Pancreas (tissue), 10 donors: ENCODE results near the gene FEZF1. TPM values are rescaled to one million over a fixed set of nuclear protein-coding genes. Genes with fewer than 3 reads are reported as not detected.
A peak's percentile ranks its signal among the peaks of the same experiment; 100 is the strongest.

Experiments
- ATAC-seq, 4 donors: fragments of 200-7000 bp; cut with Tn5 transposase; one replicate each; pipeline versions ENCODE4 v1.8.0 to v1.9.1; 2020; ENCODE audit warnings: mild to moderate bottlenecking in 4 of 4, moderate library complexity in 4 of 4
- DNase-seq, 6 donors: peaks; one replicate each; pipeline ENCODE4 v3.0.0-alpha.2; 2020
- FAIRE-seq: peaks from 2 replicates; lab custom pipeline; 2012; peaks lifted over from hg19 to GRCh38; lab: Jason Lieb, UNC
- H3K27ac ChIP-seq, 4 donors: fragments of 200-600 bp; sonication (generic); 1 replicate in 3 of 4; 2 replicates in 1 of 4; pipeline versions ENCODE4 v1.5.0 to v1.8.0; 2020
- H3K27me3 ChIP-seq, 4 donors: fragments of 200-600 bp; one replicate each; pipeline ENCODE4 v1.8.0; 2021
- H3K36me3 ChIP-seq, 3 donors: fragments of 200-600 bp; sonication (generic) in 1 of 3; one replicate each; pipeline versions ENCODE4 v1.5.0 to v1.8.0; 2020 to 2021
- H3K4me1 ChIP-seq, 3 donors: fragments of 200-600 bp; one replicate each; pipeline ENCODE4 v1.8.0; 2021
- H3K4me3 ChIP-seq, 4 donors: fragments of 200-600 bp; sonication (generic) in 2 of 4; one replicate each; pipeline versions ENCODE4 v1.5.0 to v1.8.0; 2020 to 2021
- H3K9me3 ChIP-seq, 4 donors: fragments of 200-600 bp; one replicate each; pipeline ENCODE4 v1.8.0; 2021
- WGBS, 2 donors: extraction: QIAGEN DNeasy Blood & Tissue Kit; methylation state at CpG; one replicate each; pipeline ENCODE4 v1.1.7; 2013; 5-methylcytosine and 5-hydroxymethylcytosine counted together
- intact Hi-C, 3 donors: fragments of 100-400 bp; cut with DNase I; formaldehyde crosslinking; loops; one replicate each; pipeline versions ENCODE4 v1.11.1 to v1.14.2; 2022
- polyA plus RNA-seq, 2 donors: library from polyadenylated mRNA; stranded (reverse); fragments of 200-250 nt; gene quantifications; one replicate each; pipeline ENCODE4 v1.2.3, GENCODE V29; 2013
- total RNA-seq, 6 donors: library from RNA; stranded (reverse); fragmentation: NEBNext Ultra II Directional in 4 of 6; extraction: Animal tissue kit (Norgen Biotek cat#: 25700) in 4 of 6; gene quantifications; one replicate each; pipeline versions ENCODE4 v1.2.1 to v1.2.4, GENCODE V29; 2021 to 2023
- TF ChIP-seq, protein P1 (sequence below), 4 donors: fragments of 200-600 bp; sonication (generic) in 3 of 4; IDR thresholded peaks; one replicate each; pipeline versions ENCODE4 v1.5.0 to v1.8.0; 2021; ENCODE audit warnings: antibody characterized with exemption in 4 of 4
- donor health status: healthy with polysubstance abuse.
- donor health status: DM: no; HTN: no; CAD: no; lungs with moderate emphysema.
- donor health status: DM: no; HTN: no; CAD: no.
- donor health status: control.
- donor health status: control.
- donor health status: Bipolar disorder and iron deficiency.
- donor health status: DM: yes; HTN: yes; CAD: no.
- donor health status: DM: no; HTN: no; CAD: no.
- donor health status: DM: no; HTN: no; CAD: no.
- donor health status: DM: yes; HTN: yes; CAD: no.

The FEZF1 gene
- total RNA-seq (not detected), polyA plus RNA-seq (not detected)

DNA sequence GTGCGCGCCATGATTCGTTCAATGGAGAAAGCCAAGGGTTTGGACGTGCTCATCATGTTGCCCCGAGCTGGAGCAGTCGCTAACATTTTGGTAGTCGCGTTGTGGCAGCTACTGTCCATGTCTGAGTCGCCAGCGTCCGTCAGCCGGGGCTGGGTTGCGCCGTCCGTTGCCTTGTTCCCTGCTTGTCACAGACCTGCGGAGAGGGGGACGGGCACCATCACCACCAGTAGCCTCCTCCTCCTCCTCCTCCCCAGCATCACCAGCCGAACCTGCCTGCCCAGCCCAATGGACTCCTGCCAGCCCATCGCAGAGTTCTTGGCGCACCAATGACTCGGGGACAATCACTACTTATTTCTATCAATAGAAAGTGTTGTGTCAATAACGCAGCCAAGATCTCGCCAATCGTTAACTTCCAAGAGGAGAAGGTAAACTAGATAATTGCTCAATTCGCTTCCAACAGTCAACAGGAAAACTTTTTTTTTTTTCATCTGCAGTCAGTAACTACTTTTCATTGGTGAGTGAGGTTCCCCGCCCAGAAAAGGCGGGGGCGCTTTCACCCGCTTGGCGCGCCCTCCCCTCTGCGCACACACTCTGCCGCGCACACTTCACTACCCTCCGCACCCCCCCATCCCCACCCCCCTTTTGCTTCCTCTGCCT lies at the start of gene FEZF1:
TSS of gene FEZF1 (minus strand) at position 432 of the 657 bp plus-strand sequence. CDS start at position 119, 313 bp downstream.
- TF ChIP-seq, protein P1, sequence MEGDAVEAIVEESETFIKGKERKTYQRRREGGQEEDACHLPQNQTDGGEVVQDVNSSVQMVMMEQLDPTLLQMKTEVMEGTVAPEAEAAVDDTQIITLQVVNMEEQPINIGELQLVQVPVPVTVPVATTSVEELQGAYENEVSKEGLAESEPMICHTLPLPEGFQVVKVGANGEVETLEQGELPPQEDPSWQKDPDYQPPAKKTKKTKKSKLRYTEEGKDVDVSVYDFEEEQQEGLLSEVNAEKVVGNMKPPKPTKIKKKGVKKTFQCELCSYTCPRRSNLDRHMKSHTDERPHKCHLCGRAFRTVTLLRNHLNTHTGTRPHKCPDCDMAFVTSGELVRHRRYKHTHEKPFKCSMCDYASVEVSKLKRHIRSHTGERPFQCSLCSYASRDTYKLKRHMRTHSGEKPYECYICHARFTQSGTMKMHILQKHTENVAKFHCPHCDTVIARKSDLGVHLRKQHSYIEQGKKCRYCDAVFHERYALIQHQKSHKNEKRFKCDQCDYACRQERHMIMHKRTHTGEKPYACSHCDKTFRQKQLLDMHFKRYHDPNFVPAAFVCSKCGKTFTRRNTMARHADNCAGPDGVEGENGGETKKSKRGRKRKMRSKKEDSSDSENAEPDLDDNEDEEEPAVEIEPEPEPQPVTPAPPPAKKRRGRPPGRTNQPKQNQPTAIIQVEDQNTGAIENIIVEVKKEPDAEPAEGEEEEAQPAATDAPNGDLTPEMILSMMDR (IDR thresholded peaks at IDR 0.05) = no peak
- Histone ChIP-seq H3K9me3 (no peaks in the 10 kb centered on the region), H3K4me3 (peak within 1 kb of the TSS in 2 of 4 donors; percentile 0 to 41), H3K36me3 (no peaks in the 10 kb centered on the region), H3K27ac (no peak within 1 kb of the TSS), H3K27me3 (peaks cover 8 to 88% (median 19%) of the 10 kb centered on the region in 4 donors), H3K4me1 (peaks cover 0 to 14% (median 8%) of the 10 kb centered on the region in 3 donors)
- WGBS, 2 donors = 6 to 7% methylated on average over 28 to 35 of the region's 35 CpGs
- ATAC-seq = peak; percentile 42 to 63 (median 58)
- FAIRE-seq = no peak
- intact Hi-C loops = no loop called here
- DNase-seq = peak in 2 of 6 donors; percentile 47 to 62

DNA sequence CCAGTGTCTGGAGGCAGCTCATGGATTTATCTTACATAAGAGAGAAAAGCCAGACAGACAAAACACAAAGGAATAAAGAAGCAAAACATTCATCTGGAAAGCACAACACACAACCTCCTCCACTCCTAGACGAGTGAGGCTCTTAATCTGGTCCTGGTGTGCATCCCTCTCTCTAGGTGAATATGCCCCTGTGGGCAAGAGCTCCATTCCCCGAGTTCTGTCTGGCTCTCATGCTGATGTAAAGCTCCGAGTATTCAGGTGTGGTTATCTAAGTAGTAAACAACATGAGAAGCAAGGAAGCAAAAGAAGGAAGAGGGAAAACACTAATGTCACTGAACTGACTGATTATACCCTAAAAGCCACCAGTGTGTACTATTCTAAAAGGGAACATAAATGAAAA lies 47.9 kb upstream of the FEZF1 start:
- ATAC-seq (no peak), DNase-seq (no peak), FAIRE-seq (no peak)
- no peak overlapping the region for H3K4me3 ChIP-seq
- no peak overlapping the region for H3K27ac ChIP-seq
- TF ChIP-seq, protein P1 (IDR thresholded peaks at IDR 0.05) = no peak
- no peaks in the 10 kb centered on the region for H3K9me3 ChIP-seq
- WGBS, 2 donors = 72 to 82% methylated on average over 3 of the region's 3 CpGs
- intact Hi-C loops = no loop called here
- H3K36me3 ChIP-seq = no peaks in the 10 kb centered on the region
- peaks cover 0 to 6% (median 0%) of the 10 kb centered on the region in 3 donors for H3K4me1 ChIP-seq
- no peaks in the 10 kb centered on the region for H3K27me3 ChIP-seq

DNA sequence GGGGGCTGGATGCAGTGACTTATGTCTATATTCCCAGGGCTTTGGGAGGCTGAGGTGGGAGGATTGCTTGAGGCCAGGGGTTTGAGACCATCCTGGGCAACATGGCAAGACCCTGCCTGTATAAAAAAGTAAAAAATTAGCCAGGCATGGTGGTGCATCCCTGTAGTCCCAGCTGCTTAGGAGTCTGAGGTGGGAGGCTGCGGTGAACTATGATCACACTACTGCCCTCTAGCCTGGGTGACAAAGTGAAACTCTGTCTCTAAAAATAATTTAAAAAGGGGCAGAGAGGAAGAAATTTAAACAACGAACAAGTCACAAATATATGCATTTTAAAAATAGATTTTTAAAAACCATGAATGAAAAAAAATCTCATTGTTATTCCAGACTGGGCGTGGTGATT lies 46.2 kb upstream of the FEZF1 start:
- H3K36me3 ChIP-seq = no peaks in the 10 kb centered on the region
- H3K27me3 ChIP-seq = no peaks in the 10 kb centered on the region
- no peak overlapping the region for H3K4me3 ChIP-seq
- intact Hi-C loops = no loop called here
- no peaks in the 10 kb centered on the region for H3K9me3 ChIP-seq
- H3K27ac ChIP-seq = no peak overlapping the region
- TF ChIP-seq, protein P1 (IDR thresholded peaks at IDR 0.05) = no peak
- H3K4me1 ChIP-seq = peaks cover 0 to 6% (median 0%) of the 10 kb centered on the region in 3 donors
- ATAC-seq = no peak
- DNase-seq = no peak
- FAIRE-seq = no peak
- WGBS, 2 donors = 92 to 96% methylated on average over 3 of the region's 3 CpGs

DNA sequence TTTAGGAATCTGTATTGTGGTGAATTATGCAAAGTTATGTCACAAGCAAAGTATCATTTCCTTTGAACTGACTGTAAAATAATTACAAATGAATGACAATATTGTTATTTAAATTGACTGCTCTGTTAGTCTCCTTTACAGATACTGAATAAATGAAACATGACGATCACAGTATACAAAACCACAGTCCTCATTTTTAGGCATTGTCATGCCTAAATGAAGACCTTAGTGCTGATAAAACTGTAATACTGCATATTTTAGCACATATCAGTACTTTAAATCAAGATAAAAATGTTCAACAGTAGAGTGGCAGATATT lies 39.7 kb upstream of the FEZF1 start:
- FAIRE-seq = no peak

More for the DNA sequence above, 39.7 kb upstream of the FEZF1 start:
- no peak overlapping the region for H3K4me3 ChIP-seq
- H3K4me1 ChIP-seq = no peaks in the 10 kb centered on the region
- TF ChIP-seq, protein P1 (IDR thresholded peaks at IDR 0.05) = no peak
- H3K27me3 ChIP-seq = no peaks in the 10 kb centered on the region
- H3K9me3 ChIP-seq = no peaks in the 10 kb centered on the region
- 91 to 96% methylated on average over 1 of the region's 1 CpG for WGBS, 2 donors
- no peak overlapping the region for H3K27ac ChIP-seq
- no peak for ATAC-seq
- intact Hi-C loops = no loop called here
- no peaks in the 10 kb centered on the region for H3K36me3 ChIP-seq
- DNase-seq = no peak
